Tibial nerve (tissue), 3 donors: ENCODE results near the gene ALK.

ENCODE experiments used
- POLR2A ChIP-seq, 2 donors: fragments of 450-650 bp; IDR thresholded peaks; one replicate each; pipeline ENCODE4 v1.6.1; 2017; ENCODE audit warnings: antibody characterized with exemption in 2 of 2, mild to moderate bottlenecking in 2 of 2, moderate library complexity in 2 of 2
- TF ChIP-seq, protein P1 (sequence below), 5 experiments: fragments of 200-600 bp in 3 of 5; fragments of 450-650 bp in 2 of 5; sonication (generic) in 3 of 5; IDR thresholded peaks; one replicate each; pipeline ENCODE4 v1.5.1; 2016 to 2019; ENCODE audit warnings: antibody characterized with exemption in 5 of 5, mild to moderate bottlenecking in 3 of 5, moderate library complexity in 2 of 5

DNA sequence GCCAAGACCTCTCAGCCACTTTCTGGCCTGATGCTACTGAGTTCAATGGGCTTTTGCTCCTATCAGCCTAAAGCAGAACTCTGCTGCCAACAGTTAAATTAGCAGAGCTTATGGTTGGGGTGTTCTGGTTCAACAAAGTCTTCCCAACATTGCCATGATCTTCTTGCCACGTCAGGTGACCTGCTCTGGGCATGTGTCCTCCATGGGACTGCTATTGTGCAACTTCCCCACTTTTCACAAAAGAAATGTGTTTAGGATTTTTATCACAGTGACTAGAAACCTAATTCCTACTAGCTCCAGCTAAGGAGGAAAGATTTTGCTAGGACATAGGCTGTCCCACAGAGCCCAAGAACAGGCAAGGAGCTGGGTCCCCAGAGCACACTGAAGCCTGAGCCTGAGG, 56.4 kb downstream of the ALK start:
- TF ChIP-seq, protein P1, sequence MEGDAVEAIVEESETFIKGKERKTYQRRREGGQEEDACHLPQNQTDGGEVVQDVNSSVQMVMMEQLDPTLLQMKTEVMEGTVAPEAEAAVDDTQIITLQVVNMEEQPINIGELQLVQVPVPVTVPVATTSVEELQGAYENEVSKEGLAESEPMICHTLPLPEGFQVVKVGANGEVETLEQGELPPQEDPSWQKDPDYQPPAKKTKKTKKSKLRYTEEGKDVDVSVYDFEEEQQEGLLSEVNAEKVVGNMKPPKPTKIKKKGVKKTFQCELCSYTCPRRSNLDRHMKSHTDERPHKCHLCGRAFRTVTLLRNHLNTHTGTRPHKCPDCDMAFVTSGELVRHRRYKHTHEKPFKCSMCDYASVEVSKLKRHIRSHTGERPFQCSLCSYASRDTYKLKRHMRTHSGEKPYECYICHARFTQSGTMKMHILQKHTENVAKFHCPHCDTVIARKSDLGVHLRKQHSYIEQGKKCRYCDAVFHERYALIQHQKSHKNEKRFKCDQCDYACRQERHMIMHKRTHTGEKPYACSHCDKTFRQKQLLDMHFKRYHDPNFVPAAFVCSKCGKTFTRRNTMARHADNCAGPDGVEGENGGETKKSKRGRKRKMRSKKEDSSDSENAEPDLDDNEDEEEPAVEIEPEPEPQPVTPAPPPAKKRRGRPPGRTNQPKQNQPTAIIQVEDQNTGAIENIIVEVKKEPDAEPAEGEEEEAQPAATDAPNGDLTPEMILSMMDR (IDR thresholded peaks at IDR 0.05), result no peak
- TF ChIP-seq POLR2A (IDR thresholded peaks at IDR 0.05), result no peak
